NCI-H510A (cell line): ENCODE data around the gene SETDB1.

Experiments used
- DNase-seq: peaks from one replicate; lab custom pipeline; 2025; lab: John Stamatoyannopoulos, UW

Gene SETDB1

GRCh38 chr1:150976401-150976821 lies 50.2 kb downstream of the SETDB1 start:
- DNase-seq, result no peak

GRCh38 chr1:150976879-150977694 lies 50.9 kb downstream of the SETDB1 start:
- DNase-seq, result peak; percentile 82

- DNase-seq, result peak; percentile 60
Observed at GRCh38 chr1:150979092-150980056, 53.2 kb downstream of the SETDB1 start.

GRCh38 chr1:150981177-150981804 lies 55.1 kb downstream of the SETDB1 start:
- DNase-seq, result peak; percentile 95

- peak; percentile 44 for DNase-seq
Observed at GRCh38 chr1:150981805-150982712, 55.9 kb downstream of the SETDB1 start, which contains the start of gene ANXA9. TSS of gene ANXA9 (plus strand) at chr1:150982292. CDS start at chr1:150983106, 814 bp downstream.

GRCh38 chr1:150985179-150985825 lies 59.1 kb downstream of the SETDB1 start:
- no peak for DNase-seq

- peak; percentile 43 for DNase-seq
Observed at GRCh38 chr1:150987924-150988323, 61.8 kb downstream of the SETDB1 start.

GRCh38 chr1:150992626-150993025 lies 66.5 kb downstream of the SETDB1 start:
- DNase-seq, result no peak

GRCh38 chr1:150994248-150994647 lies 68.1 kb downstream of the SETDB1 start:
- DNase-seq, result no peak

GRCh38 chr1:150995460-150995859 lies 69.3 kb downstream of the SETDB1 start:
- DNase-seq, result no peak

GRCh38 chr1:150995896-150996295 lies 69.7 kb downstream of the SETDB1 start:
- no peak for DNase-seq

GRCh38 chr1:150997126-150997872 lies 71.1 kb downstream of the SETDB1 start:
- DNase-seq, result no peak

GRCh38 chr1:150997949-150998348 lies 71.8 kb downstream of the SETDB1 start:
- DNase-seq, result peak; percentile 27

GRCh38 chr1:150999051-150999674 lies 73.0 kb downstream of the SETDB1 start:
- no peak for DNase-seq

- DNase-seq, result no peak
Observed at GRCh38 chr1:150999926-151000325, 73.8 kb downstream of the SETDB1 start.

- no peak for DNase-seq
Observed at GRCh38 chr1:151000408-151000807, 74.2 kb downstream of the SETDB1 start.

- no peak for DNase-seq
Observed at GRCh38 chr1:151001602-151002001, 75.4 kb downstream of the SETDB1 start.

- no peak for DNase-seq
Observed at GRCh38 chr1:151002051-151002450, 75.9 kb downstream of the SETDB1 start.

GRCh38 chr1:151002611-151003010 lies 76.4 kb downstream of the SETDB1 start:
- DNase-seq, result no peak
